Gastroesophageal sphincter (tissue), 4 donors: Measurements from ENCODE around the gene MAP3K20. TPM values are rescaled to one million over a fixed set of nuclear protein-coding genes. Genes with fewer than 3 reads are reported as not detected.
"Not testable (repeated sequence)": the region's sequence is repeated elsewhere in the genome, so short reads cannot be mapped to it uniquely, and the experiment has no call there.

Source experiments
- ATAC-seq: fragments of 150-250 bp; one replicate; pipeline ENCODE4 v1.9.1; 2016; ENCODE audit warnings: mild to moderate bottlenecking, moderate library complexity
- H3K27ac ChIP-seq, 4 donors: fragments of 200-600 bp; sonication (generic) in 3 of 4; 1 replicate in 3 of 4; 2 replicates in 1 of 4; pipeline ENCODE4 v1.5.1; 2016 to 2019
- H3K27me3 ChIP-seq: fragments of 200-600 bp; sonication (generic); one replicate; pipeline ENCODE4 v1.5.1; 2019
- H3K36me3 ChIP-seq, 2 donors: fragments of 200-600 bp; sonication (generic); one replicate each; pipeline ENCODE4 v1.5.1; 2019; ENCODE audit warnings: control low read depth in 1 of 2
- H3K4me1 ChIP-seq, 3 donors: fragments of 200-600 bp; sonication (generic); 1 replicate in 2 of 3; 2 replicates in 1 of 3; pipeline ENCODE4 v1.5.1; 2016 to 2019; ENCODE audit warnings: control low read depth in 2 of 3
- H3K4me3 ChIP-seq, 2 donors: fragments of 200-600 bp; sonication (generic); one replicate each; pipeline ENCODE4 v1.5.1; 2019; ENCODE audit warnings: mild to moderate bottlenecking in 1 of 2, moderate library complexity in 1 of 2
- H3K9me3 ChIP-seq, 3 donors: fragments of 200-600 bp; sonication (generic); one replicate each; pipeline ENCODE4 v1.5.1; 2017 to 2019; ENCODE audit warnings: control low read depth in 2 of 3
- CTCF ChIP-seq, 4 experiments: fragments of 200-600 bp in 2 of 4; fragments of 450-650 bp in 2 of 4; sonication (generic) in 1 of 4; IDR thresholded peaks; one replicate each; pipeline ENCODE4 v1.5.1; 2017 to 2019; ENCODE audit warnings: antibody characterized with exemption in 4 of 4, mild to moderate bottlenecking in 2 of 4, moderate library complexity in 2 of 4
- EP300 ChIP-seq: sonication (generic); formaldehyde crosslinking; IDR thresholded peaks from one replicate; pipeline ENCODE4 v1.6.1; 2017; ENCODE audit warnings: antibody characterized with exemption, mild to moderate bottlenecking
- POLR2A ChIP-seq, 2 donors: fragments of 450-650 bp; IDR thresholded peaks; one replicate each; pipeline ENCODE4 v1.6.1; 2017; ENCODE audit warnings: antibody characterized with exemption in 2 of 2, mild to moderate bottlenecking in 2 of 2, moderate library complexity in 1 of 2
- POLR2AphosphoS5 ChIP-seq: sonication (generic); formaldehyde crosslinking; IDR thresholded peaks from one replicate; pipeline ENCODE4 v1.6.1; 2017; ENCODE audit warnings: antibody characterized with exemption
- WGBS, 2 donors: methylation state at CpG; one replicate each; pipeline ENCODE4 v1.1.5; 2018; ENCODE audit warnings: low coverage in 1 of 2; 5-methylcytosine and 5-hydroxymethylcytosine counted together
- total RNA-seq, 4 donors: library from RNA; depleted of rRNA; stranded (reverse); fragments of >200 nt; gene quantifications; one replicate each; pipeline ENCODE4 v1.1.0, GENCODE V29; 2016

The MAP3K20 gene
- total RNA-seq, 4 donors from 2014 or later: 318 to 496 (median 327) TPM

- peaks cover 0 to 23% (median 0%) of the 10 kb centered on the region in 3 donors for H3K4me1 ChIP-seq
- no peak for TF ChIP-seq EP300
- TF ChIP-seq POLR2A (IDR thresholded peaks at IDR 0.05): no peak
- no peak for TF ChIP-seq CTCF (IDR thresholded peaks at IDR 0.05)
- TF ChIP-seq POLR2AphosphoS5: no peak
- WGBS, 2 donors: 87% methylated on average over 3 of the region's 4 CpGs; no CpG with 5 or more reads in 1 of the 2 donors
- H3K27ac ChIP-seq: no peak overlapping the region
- H3K9me3 ChIP-seq: peaks cover 0 to under 1% (median 0%) of the 10 kb centered on the region in 3 donors
- no peak for ATAC-seq
- no peaks in the 10 kb centered on the region for H3K36me3 ChIP-seq
- no peaks in the 10 kb centered on the region for H3K27me3 ChIP-seq
- no peak overlapping the region for H3K4me3 ChIP-seq
Measured at GRCh38 chr2:173291412-173291811, 215.8 kb downstream of the MAP3K20 start.

- Histone ChIP-seq H3K27ac (no peak overlapping the region), H3K27me3 (no peaks in the 10 kb centered on the region), H3K4me1 (no peaks in the 10 kb centered on the region), H3K4me3 (no peak overlapping the region), H3K9me3 (peaks cover 0 to 48% (median 0%) of the 10 kb centered on the region in 3 donors), H3K36me3 (no peaks in the 10 kb centered on the region)
- ATAC-seq: no peak
- WGBS, 2 donors: 88 to 93% methylated on average over 2 of the region's 2 CpGs
- TF ChIP-seq CTCF (IDR thresholded peaks at IDR 0.05): no peak
- no peak for TF ChIP-seq POLR2A (IDR thresholded peaks at IDR 0.05)
- TF ChIP-seq POLR2AphosphoS5: no peak
- TF ChIP-seq EP300: no peak
Measured at GRCh38 chr2:173296235-173296634, 220.6 kb downstream of the MAP3K20 start.

- no peak for ATAC-seq
- TF ChIP-seq POLR2A (IDR thresholded peaks at IDR 0.05) (no peak), EP300 (no peak), POLR2AphosphoS5 (no peak), CTCF (IDR thresholded peaks at IDR 0.05) (no peak)
- 90 to 100% methylated on average over 2 to 5 of the region's 5 CpGs for WGBS, 2 donors
- Histone ChIP-seq H3K4me3 (no peak overlapping the region), H3K36me3 (no peaks in the 10 kb centered on the region), H3K4me1 (no peaks in the 10 kb centered on the region), H3K9me3 (peaks cover 0 to 48% (median 0%) of the 10 kb centered on the region in 3 donors), H3K27me3 (no peaks in the 10 kb centered on the region), H3K27ac (no peak overlapping the region)
Measured at GRCh38 chr2:173298536-173299097, 223.0 kb downstream of the MAP3K20 start.

- Histone ChIP-seq H3K27ac (no peak overlapping the region), H3K27me3 (no peaks in the 10 kb centered on the region), H3K36me3 (no peaks in the 10 kb centered on the region), H3K4me3 (no peak overlapping the region), H3K4me1 (no peaks in the 10 kb centered on the region), H3K9me3 (peaks cover 0 to 48% (median 0%) of the 10 kb centered on the region in 3 donors)
- no peak for TF ChIP-seq EP300
- no peak for TF ChIP-seq POLR2A (IDR thresholded peaks at IDR 0.05)
- 78 to 91% methylated on average over 4 to 5 of the region's 5 CpGs for WGBS, 2 donors
- no peak for ATAC-seq
Measured at GRCh38 chr2:173299764-173300163, 224.1 kb downstream of the MAP3K20 start.

- no peak overlapping the region for H3K27ac ChIP-seq
- ATAC-seq: no peak
- H3K4me1 ChIP-seq: no peaks in the 10 kb centered on the region
- H3K36me3 ChIP-seq: no peaks in the 10 kb centered on the region
- H3K27me3 ChIP-seq: no peaks in the 10 kb centered on the region
- 100% methylated on average over 1 of the region's 1 CpG; no CpG with 5 or more reads in 1 of the 2 donors for WGBS, 2 donors
- H3K9me3 ChIP-seq: peaks cover 0 to 48% (median 0%) of the 10 kb centered on the region in 3 donors
- no peak overlapping the region for H3K4me3 ChIP-seq
- TF ChIP-seq POLR2A (IDR thresholded peaks at IDR 0.05) (no peak), POLR2AphosphoS5 (no peak), EP300 (no peak)
Measured at GRCh38 chr2:173300458-173300857, 224.8 kb downstream of the MAP3K20 start.

GRCh38 chr2:173301549-173301948 is 225.9 kb downstream of the MAP3K20 start:
- not testable (repeated sequence) for H3K27me3 ChIP-seq, H3K36me3 ChIP-seq, H3K4me1 ChIP-seq, H3K27ac ChIP-seq, H3K4me3 ChIP-seq, ATAC-seq
- H3K9me3 ChIP-seq: peaks cover 0 to 47% (median 0%) of the 10 kb centered on the region in 3 donors
- WGBS, 2 donors: 93 to 94% methylated on average over 3 to 4 of the region's 4 CpGs
